ENCODE results near the gene PHLDB3.

The PHLDB3 gene

DNA sequence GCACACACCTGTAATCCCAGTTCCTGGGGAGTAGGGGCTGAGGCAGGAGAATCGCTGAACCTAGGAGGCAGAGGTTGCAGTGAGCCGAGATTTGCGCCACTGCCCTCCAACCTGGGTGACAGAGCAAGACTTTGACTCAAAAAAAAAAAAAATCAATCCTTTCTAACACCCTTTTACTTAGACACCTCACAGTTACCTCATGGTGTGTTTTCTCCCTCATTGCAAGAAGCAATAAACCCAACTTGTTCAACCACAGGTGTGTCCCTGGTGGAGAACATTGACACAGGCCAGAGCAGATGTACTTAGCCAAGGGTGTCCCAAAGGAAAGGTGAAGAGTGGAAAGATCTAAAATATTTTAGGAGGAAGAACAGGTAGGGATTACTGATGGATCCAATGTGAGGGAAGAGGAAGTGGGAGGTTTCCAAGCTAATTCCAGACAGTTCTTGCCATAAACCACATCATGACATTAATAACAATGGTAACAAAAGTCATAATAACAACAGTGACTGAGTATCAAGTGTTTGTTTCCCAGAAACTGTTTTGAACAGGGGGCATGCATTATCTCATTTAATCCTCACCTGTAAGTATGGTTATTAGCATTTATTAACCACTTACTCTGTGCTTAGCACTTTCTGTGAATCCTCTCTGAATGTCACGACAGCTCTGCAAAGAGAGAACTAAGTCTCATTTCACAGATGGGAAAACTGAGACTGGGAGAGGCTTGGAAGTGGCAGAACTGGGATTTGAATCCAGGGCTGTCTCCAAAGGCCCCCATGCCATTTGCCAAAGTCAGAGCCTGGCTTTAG is 36.0 kb downstream of the PHLDB3 start:
- Histone ChIP-seq H3K27me3 (ENCODE audit: insufficient read depth, poor library complexity, severe bottlenecking) (peaks cover 6% of the 10 kb centered on the region), H3K4me3 (replicated peaks; ENCODE audit: insufficient read depth, low read length) (no peak overlapping the region), H3K27ac (replicated peaks) (no peak overlapping the region)
- TF ChIP-seq, protein P1, sequence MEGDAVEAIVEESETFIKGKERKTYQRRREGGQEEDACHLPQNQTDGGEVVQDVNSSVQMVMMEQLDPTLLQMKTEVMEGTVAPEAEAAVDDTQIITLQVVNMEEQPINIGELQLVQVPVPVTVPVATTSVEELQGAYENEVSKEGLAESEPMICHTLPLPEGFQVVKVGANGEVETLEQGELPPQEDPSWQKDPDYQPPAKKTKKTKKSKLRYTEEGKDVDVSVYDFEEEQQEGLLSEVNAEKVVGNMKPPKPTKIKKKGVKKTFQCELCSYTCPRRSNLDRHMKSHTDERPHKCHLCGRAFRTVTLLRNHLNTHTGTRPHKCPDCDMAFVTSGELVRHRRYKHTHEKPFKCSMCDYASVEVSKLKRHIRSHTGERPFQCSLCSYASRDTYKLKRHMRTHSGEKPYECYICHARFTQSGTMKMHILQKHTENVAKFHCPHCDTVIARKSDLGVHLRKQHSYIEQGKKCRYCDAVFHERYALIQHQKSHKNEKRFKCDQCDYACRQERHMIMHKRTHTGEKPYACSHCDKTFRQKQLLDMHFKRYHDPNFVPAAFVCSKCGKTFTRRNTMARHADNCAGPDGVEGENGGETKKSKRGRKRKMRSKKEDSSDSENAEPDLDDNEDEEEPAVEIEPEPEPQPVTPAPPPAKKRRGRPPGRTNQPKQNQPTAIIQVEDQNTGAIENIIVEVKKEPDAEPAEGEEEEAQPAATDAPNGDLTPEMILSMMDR (IDR thresholded peaks at IDR 0.05; ENCODE audit: insufficient read depth, low read length): no peak
- no peak for TF ChIP-seq REST (IDR thresholded peaks at IDR 0.05; ENCODE audit: insufficient replicate concordance, low read depth)
- TF ChIP-seq GABPA (IDR thresholded peaks at IDR 0.05; ENCODE audit: low read depth): no peak
- TF ChIP-seq POLR2AphosphoS5 (IDR thresholded peaks at IDR 0.05; ENCODE audit: low read depth): no peak
- TF ChIP-seq SPI1 (IDR thresholded peaks at IDR 0.05; ENCODE audit: borderline replicate concordance, low read depth): no peak
- DNase-seq (ENCODE audit: low read depth in 1 of 2, low spot score in 1 of 2): no peak

DNA sequence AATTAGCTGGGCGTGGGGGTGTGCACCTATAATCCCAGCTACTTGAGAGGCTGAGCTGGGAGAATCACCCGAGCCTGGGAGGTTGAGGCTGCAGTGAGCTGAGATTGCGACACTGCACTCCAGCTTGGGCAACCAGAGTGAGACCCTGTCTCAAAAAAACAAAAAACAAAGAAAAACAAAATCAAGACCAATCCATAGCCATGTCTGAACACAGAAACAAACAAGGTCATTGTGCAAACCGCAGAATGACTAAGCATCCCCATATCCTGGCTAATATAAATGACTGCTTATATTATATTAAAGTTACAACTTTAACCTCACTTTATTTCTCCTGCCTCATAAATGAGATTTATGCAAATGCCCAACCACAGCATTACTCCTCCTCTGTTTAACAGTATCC is 36.8 kb downstream of the PHLDB3 start:
- TF ChIP-seq POLR2AphosphoS5 (IDR thresholded peaks at IDR 0.05; ENCODE audit: low read depth) (no peak), REST (IDR thresholded peaks at IDR 0.05; ENCODE audit: insufficient replicate concordance, low read depth) (no peak), SPI1 (IDR thresholded peaks at IDR 0.05; ENCODE audit: borderline replicate concordance, low read depth) (no peak), GABPA (IDR thresholded peaks at IDR 0.05; ENCODE audit: low read depth) (no peak)
- TF ChIP-seq, protein P1 (IDR thresholded peaks at IDR 0.05; ENCODE audit: insufficient read depth, low read length): no peak
- H3K27ac ChIP-seq (replicated peaks): no peak overlapping the region
- no peak for DNase-seq (ENCODE audit: low read depth in 1 of 2, low spot score in 1 of 2)
- H3K27me3 ChIP-seq (ENCODE audit: insufficient read depth, poor library complexity, severe bottlenecking): peaks cover 6% of the 10 kb centered on the region
- H3K4me3 ChIP-seq (replicated peaks; ENCODE audit: insufficient read depth, low read length): no peak overlapping the region

- Histone ChIP-seq H3K27me3 (ENCODE audit: insufficient read depth, poor library complexity, severe bottlenecking) (peaks cover 6% of the 10 kb centered on the region), H3K4me3 (replicated peaks; ENCODE audit: insufficient read depth, low read length) (no peak overlapping the region), H3K27ac (replicated peaks) (no peak overlapping the region)
- TF ChIP-seq REST (IDR thresholded peaks at IDR 0.05; ENCODE audit: insufficient replicate concordance, low read depth) (no peak), GABPA (IDR thresholded peaks at IDR 0.05; ENCODE audit: low read depth) (no peak), SPI1 (IDR thresholded peaks at IDR 0.05; ENCODE audit: borderline replicate concordance, low read depth) (no peak), POLR2AphosphoS5 (IDR thresholded peaks at IDR 0.05; ENCODE audit: low read depth) (no peak)
- TF ChIP-seq, protein P1 (IDR thresholded peaks at IDR 0.05; ENCODE audit: insufficient read depth, low read length): no peak
- no peak for DNase-seq (ENCODE audit: low read depth in 1 of 2, low spot score in 1 of 2)
Measured at GRCh38 chr19:43467276-43467675, 37.3 kb downstream of the PHLDB3 start.

Measured in HL-60 (cell line).